Nucleus accumbens (tissue), 56 donors: ENCODE results near the gene ALKBH8.
"Not testable (repeated sequence)": the region's sequence is repeated elsewhere in the genome, so short reads cannot be mapped to it uniquely, and the experiment has no call there.

Source experiments
- DNase-seq, 56 donors: peaks; one replicate each; lab custom pipeline; 2025; lab: John Stamatoyannopoulos, UW

Gene ALKBH8

DNA sequence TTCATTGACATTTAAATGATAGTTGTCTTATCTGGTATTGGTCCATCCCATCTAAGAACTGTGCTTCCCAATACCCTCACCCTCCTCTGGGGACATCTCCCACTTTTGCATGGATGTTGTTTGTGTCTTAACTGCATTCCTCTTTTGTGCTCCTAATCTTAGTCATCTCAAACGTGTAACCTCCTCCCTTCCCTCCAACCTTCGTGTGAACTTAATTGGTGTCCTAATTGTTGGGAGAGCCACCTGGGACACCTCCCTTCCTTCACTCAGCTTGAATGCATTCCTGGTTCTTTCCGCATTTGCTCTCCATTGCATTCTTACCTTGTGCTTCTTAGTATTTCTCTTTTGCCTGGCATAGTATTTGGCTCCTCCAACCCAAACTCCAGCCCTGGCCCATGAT lies 15.6 kb upstream of the ALKBH8 start:
- no peak for DNase-seq

DNA sequence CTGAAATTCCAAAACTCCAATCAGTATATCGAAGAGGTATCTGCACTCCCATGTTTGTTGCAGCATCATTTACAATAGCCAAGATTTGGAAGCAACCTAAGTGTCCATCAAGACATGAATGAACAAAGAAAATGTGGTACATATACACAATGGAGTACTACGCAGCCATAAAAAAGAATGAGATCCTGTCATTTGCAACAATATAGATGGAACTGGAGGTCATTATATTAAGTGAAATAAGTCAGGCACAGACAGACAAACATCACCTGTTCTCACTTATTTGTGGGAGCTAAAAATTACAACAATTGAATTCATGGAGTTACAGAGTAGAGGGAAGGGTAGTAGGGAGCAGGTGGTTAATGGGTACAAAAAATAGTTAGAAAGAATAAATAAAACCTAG lies 13.6 kb upstream of the ALKBH8 start:
- DNase-seq, result not testable (repeated sequence)

DNA sequence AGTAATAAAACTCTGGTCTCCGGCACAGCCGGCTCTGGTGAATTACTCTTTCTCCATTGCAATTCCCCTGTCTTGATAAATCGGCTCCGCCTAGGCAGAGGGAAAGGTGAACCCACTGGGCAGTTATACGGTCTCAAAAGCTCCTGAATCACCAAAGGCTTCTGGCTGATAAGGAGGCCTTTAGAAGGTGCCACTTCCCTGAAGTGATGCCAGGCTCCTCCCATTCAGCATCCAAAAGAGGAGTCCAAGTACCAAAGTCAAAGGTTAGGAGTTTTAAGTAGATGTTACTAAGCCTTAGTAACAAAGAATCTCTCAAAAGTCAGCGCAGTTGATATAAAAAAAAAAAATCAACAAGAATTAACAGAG lies 11.8 kb upstream of the ALKBH8 start:
- DNase-seq, result no peak

DNA sequence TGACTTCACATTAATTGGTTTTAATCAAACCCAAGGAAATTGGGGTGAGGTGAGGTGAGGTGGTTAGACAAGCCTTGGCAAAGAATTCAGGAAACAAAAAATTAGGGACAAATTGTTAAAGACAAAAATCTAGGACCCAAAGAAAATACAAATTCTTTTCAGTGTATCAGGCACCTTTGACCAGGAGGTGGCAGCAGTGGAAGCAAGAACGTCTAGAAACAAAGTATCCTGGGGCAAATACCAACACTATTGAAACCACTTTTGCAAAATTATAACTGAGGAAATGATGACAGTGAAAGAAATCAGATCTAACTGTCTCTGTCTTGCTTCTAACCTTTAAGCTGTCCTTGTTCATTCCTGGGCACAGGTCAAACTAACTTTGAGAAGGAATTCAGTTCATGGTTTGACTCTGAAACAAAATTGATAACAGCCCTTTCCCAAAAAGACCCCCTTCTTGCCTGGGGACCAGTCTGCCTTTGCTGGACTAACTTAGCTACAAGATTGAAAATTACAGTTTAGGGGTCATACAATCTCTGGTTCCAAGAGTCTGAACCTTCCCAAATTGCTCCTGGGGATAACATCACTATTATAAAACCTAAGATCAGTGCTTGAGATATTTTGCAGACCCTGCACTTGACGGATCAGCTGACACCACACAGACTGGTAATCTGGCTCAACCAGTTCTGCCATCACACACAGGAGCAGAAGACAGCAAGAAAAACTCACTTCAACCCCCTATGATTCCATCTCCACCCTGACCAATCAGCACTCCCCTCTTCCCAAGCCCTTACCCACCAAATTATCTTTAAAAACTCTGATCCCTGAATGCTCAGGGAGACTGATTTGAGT lies 11.2 kb upstream of the ALKBH8 start:
- peak in 18 of 56 donors; percentile 7 to 82 (median 36) for DNase-seq

DNA sequence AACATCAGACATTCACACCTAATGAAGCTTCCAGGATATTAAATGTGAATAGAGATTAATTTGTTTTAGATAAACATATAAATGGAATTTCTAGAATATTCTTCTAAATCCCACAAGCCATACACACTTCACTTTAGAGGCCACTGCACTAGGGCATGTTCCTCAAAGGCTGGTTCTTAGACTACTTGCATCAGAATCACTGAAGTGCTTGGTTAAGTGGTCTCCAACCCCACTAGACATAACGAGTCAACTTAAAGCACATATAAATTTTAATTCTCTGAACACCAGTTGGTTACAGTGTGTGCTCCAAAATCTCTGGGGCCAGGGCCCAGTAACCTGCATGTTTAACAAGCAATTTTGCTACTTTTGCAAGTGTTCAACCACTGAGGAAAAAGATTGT lies 7.9 kb upstream of the ALKBH8 start:
- DNase-seq, result no peak

DNA sequence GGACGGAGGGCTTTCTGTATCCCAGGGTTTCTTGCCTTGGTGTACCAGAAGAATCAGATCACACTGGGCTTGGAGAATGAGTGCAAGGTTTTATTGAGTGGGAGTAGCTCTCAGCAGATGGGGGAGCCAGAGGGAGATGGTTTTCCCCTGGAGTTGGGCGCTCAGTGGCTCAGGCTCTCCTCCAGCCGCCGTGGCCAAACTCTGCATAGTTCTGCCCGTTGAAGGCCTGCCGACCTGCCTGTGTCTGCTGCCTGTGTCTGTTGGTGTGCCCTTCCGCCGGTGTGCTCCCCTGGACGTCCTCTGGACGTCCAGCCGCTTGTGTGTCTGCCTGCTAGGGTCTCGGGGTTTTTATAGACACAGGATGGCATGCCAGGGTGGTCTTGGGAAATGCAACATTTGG lies 4.5 kb upstream of the ALKBH8 start:
- DNase-seq, result no peak

DNA sequence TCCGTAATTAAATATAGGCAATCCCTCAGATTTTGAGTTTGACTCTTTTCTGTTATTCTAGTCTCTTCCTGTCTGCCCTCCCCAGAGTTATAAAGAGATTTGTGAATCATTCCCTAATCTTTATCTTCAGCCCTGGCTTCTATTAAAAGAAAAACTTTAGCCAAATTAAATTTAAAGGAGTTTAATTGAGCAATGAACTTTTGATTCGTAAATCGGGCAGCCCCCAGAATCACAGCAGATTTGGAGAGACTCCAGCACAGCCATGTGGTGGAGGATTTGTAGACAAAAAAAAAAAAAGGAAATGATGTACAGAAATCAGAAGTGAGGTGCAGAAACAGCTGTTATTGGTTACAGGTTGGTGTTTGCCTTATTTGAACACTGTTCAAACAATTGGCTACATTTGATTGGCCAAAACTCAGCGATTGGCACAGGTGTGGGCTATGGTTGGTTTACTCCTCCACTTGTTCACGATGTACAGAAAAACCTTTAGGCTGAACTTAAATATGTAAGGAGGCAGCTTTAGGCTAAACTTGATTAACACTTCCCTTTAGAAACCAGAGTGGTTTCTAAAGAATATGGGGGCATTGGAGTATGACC lies 2.3 kb upstream of the ALKBH8 start:
- peak in 1 of 56 donors; percentile 5 for DNase-seq

DNA sequence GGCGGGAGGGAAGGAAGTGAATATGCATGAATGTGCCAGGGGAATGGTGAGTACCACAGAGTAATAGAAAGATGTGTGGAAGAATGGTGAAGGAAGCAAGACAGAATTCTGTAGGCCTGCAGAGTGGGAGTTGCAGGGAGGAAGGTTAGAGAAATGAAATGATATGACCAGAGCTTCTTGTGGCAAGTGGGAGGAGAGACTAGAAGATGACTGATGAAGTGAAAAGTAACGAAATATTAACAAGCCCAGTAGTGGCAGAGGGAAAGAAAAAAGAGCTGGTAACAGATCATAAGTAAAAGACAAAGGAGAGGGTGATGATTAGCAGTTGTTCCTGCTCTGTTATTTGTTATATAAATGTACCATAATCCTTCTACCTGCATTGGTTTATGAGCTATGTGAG lies 1.0 kb upstream of the ALKBH8 start:
- no peak for DNase-seq

DNA sequence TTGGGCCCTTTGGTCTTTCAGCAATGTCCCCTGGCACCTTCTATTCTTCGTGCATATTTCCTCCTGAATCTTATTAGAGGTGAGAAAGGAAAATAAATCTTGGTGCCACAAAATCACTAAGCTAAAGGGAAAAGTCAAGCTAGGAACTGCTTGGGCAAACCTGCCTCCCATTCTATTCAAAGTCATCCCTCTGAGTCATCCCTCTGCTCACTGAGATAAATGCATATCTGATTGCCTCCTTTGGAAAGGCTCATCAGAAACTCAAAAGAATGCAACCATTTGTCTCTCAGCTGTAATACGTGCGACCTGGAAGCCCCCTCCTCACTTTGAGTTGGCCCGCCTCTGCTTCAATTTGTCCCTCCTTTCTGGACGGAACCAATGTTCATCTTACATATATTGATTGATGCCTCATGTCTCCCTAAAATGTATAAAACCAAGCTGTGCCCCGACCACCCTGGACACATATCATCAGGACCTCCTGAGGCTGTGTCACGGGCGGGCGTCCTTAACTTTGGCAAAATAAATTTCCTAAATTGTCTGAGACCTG lies 493 bp upstream of the ALKBH8 start:
- DNase-seq, result peak in 1 of 56 donors; percentile 8

DNA sequence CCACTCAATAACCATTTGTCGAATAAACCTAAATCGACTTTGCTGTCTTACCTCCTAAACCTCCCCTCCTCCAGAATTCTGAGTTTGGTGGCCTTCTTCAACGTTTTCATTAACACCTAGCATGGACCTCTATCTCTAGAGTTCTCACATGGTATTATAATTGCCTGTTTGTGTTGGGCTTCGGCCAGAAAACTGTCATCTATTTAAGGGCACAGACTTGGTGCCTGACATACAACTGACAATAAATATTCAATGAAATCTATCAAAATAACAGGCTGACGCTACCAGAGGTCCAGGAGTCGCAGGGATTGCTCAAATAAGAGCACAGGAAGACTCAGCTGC lies 687 bp downstream of the ALKBH8 start:
- peak in 1 of 56 donors; percentile 47 for DNase-seq

DNA sequence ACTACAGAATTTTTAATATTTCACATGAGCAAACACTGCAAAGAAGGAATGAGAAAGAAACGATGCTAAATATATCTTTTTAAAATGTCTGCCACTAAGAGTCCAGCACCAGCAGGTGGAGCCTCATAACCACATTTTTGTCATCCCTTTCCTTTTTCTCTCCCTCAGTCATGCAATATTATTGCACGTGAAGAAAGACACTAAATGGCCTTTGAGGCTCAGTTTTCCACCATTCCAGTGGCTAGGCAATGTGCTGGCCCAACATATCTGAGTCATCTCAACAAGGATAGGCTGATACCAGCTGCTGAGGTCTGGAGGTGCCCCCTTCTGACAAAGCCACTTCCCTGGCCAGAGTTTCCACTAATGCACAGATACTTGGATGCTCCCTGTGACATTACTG lies 1.8 kb downstream of the ALKBH8 start:
- peak in 13 of 56 donors; percentile 1 to 59 (median 14) for DNase-seq

DNA sequence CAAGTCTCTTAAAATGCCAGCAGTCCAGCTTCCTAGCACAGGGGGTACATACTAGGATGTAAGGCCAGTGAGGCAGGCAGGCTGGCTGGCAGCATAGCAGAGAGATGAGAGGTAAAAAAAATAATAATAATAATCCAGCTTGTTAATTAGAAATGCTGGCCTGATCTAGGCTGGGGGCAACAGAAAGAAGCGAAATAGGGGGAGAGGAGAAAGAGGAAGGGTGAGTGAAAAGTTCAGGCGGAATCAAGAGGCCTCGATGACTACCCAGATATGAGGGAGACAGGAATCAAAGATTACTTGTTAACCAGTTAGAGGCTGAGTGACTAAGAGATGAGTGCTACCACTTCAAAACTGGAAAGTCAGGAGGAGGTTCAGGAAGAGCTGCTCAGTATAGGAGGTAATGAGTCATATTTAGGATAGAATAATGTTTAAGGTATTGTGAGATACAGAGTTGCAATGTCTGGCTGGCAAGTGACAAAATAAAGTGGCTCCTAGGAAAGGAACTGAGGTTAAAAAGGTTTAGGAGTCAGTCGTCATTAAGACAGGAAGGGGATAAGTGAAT lies 2.8 kb downstream of the ALKBH8 start:
- no peak for DNase-seq

DNA sequence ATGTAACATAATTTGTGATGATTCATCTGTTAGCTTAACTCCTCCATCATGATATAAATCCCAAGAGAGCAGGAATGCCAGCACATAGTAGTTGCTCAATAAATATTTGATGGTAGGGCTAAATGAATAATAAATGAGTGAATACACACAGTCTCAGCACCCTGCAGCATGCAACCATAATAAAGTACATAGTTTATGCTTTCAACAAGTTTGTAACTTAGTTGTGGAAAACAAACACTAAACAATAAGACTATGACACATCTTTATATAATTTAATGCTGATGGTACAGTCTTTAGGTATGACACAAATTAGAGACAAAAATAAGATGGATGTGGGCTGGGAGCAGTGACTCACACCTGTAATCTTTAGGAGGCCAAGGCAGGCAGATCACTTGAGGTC lies 3.8 kb downstream of the ALKBH8 start:
- no peak for DNase-seq

DNA sequence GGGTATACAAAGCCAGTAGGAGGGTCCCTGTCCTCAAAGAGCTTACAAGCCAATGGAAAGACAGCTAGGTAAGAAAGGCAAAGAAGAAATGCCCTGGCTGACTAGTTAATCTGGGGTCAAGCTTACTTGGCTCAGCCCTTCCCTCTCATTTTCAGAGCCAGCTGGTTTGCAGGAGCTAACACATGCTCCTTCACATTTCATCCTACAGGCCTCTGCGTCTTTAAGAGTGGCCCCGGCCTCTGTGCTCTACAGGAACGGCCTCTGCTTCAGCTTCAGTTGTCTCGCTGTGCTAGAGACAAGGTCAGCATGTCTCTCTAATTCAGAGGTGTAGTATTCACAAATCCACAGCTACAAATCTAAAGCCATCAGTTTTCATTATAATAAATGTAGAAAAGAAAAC lies 15.2 kb downstream of the ALKBH8 start:
- DNase-seq, result no peak

DNA sequence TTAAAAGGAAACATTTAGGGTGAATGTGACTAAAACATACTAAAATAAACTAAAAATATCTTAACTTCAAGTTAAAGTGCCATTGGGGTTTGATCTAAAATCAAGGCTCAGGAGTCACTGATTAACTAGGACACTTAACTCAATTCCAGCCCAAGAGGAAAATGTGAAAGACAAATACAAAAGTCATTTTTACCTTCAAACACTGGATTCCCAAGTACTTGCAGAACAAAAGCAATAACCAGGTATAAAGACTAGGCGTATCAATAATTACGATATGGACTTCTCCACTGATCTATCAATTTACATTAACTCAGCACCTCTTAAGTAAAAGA lies 15.6 kb downstream of the ALKBH8 start:
- no peak for DNase-seq

DNA sequence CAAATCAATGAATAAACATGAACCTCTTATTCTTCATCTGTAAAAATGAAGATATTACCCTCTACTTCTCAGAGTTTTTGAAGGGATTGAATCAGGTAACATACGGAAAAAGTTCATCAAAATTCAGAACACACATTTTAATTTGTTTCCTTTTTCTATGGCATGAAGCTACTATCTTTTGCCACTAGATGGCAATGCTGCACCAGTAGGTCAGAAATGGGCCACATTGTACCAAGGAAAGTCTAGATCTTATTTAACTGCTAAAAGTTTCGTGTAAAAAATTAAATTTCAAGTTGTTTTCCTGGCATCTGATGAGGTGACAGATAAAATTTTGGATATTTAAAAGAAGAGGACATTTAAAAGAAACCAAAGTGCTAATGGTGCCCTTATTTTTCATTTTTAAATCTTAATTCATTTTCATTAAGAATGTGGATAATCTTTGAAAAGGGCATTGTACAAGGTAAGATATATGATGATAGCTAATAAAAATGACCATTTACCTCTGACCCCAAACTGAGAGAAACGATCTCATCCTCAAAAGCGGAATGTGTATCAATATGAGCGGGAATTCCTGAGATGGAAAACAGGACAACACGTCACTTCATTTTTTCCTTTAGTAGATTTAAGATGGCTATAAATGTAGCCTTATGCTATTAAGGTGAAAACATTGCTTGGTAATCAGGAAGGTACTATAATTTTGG lies 16.1 kb downstream of the ALKBH8 start:
- peak in 4 of 56 donors; percentile 2 to 34 (median 2) for DNase-seq

DNA sequence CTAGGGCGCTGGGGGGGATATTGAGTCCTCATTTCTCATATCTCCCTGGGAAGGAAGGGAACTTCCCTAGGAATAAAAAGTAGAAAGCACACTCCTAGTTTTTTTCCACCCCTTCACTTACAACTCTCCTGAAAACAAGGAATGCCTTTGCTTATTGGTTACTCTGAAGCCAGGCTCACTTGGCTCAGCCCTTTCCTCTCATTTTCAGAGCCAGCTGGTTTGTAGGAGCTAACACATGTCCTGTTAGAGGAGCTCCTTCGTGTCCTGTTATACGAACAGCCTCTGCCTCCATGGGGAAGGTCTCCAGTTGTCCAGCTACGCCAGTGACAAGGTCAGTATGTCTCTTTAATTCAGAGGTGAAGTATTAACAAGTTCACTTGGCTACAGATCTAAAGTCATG lies 17.6 kb downstream of the ALKBH8 start:
- peak in 1 of 56 donors; percentile 5 for DNase-seq

DNA sequence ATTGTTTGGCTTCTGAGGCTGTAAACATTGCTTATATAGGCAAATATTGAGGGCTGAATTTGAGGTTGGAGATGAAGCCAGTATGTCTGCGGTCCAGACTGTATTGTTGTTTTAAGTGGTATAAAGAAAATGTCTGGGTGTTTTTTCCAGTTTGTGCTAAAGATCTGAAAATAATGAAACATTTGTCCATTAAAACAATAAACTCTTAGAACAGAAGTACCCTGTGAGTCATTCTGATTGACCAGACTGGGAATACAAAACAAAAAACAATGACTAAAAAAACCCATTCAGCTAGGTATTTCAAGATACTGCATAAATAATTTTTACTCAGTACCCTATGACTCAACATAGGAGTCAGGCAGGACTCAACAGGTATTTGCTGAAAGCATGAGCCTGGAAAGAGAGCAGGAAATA lies 20.4 kb downstream of the ALKBH8 start:
- no peak for DNase-seq

DNA sequence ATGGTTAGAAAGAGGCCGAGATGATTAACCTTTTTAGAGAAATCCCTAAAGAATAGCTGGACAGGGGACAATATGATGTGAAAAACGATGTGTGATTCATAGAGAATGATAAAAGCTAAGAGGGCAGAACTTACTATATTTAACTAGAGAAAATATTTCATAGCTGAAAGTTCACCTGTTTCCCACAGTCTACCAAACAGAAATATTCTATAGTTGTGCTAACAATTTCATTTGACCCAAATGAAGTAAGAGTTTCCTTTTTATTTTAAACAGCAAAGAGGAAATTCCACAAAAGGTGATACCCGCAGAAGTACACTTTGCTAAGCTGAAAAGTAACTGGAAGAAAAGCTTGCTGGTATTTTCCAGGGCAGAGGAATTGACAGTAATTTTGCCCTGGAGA lies 26.7 kb downstream of the ALKBH8 start:
- no peak for DNase-seq

DNA sequence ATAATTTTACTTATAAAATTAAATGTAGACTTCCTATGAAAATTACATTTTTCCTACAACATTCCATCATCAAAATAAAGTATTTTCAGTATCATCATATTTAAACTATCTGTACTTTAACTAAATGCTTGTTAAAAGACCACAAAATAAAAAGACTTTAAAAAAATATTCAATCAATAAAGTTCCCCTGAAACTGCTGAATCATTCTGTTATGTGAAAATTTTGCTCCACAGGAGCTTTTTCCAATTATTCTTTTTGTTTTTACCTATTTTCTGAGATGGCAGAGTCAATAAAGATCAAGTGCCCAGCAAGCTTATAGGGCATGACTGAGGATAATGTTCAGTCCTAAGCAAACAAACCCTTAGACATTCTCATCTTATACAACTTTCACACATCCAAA lies 27.3 kb downstream of the ALKBH8 start:
- DNase-seq, result no peak

DNA sequence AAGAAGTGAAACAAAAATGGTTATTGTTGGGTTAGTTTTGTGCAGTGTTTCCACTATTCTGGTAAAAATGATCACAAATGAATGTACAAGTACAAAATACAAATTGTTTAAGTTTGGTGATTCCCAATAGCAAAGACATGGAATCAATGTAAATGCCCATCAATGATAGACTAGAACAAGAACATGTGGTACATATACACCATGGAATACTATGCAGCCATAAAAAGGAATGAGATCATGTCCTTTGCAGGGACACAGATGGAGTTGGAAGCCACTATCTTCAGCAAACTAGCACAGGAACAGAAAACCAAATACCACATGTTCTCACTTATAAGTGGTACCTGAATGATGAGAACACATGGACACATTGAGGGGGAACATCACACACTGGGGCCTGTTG lies 28.4 kb downstream of the ALKBH8 start:
- not testable (repeated sequence) for DNase-seq
